WERI-Rb-1 (cell line): ENCODE measurements around the gene CXCR4.

ENCODE experiments used
- DNase-seq: peaks from one replicate; pipeline ENCODE4 v3.0.0-alpha.2; 2020
- H3K27ac ChIP-seq: fragments of 250-450 bp; sonication (Bioruptor Pico); 2 replicates; pipeline ENCODE4 v1.5.1; 2020; ENCODE audit warnings: mild to moderate bottlenecking, moderate library complexity
- H3K27me3 ChIP-seq: fragments of 250-450 bp; sonication (Bioruptor Pico); 2 replicates; pipeline ENCODE4 v1.5.1; 2021; ENCODE audit warnings: mild to moderate bottlenecking, low read depth, moderate library complexity; ENCODE audit not compliant: insufficient read depth, severe bottlenecking
- H3K36me3 ChIP-seq: fragments of 250-450 bp; sonication (Bioruptor Pico); 2 replicates; pipeline ENCODE4 v1.5.1; 2020; ENCODE audit warnings: mild to moderate bottlenecking, moderate library complexity
- H3K4me3 ChIP-seq: 2 replicates; pipeline ENCODE4 v1.5.1; 2011; ENCODE audit warnings: low read depth, mild to moderate bottlenecking, control low read depth, low read length
- H3K9me3 ChIP-seq: fragments of 250-450 bp; sonication (Bioruptor Pico); 2 replicates; pipeline ENCODE4 v1.5.1; 2021; ENCODE audit warnings: mild to moderate bottlenecking, moderate library complexity; ENCODE audit not compliant: severe bottlenecking
- TF ChIP-seq, protein P1 (sequence below): IDR thresholded peaks from 2 replicates; pipeline ENCODE4 v1.5.1; 2011; ENCODE audit warnings: low read depth, mild to moderate bottlenecking, control low read depth, inconsistent platforms, low read length

CXCR4 gene

GRCh38 chr2:136127356-136127755 is 9.4 kb upstream of the CXCR4 start:
- Histone ChIP-seq H3K27me3 (no peaks in the 10 kb centered on the region), H3K27ac (no peak overlapping the region), H3K4me3 (no peak overlapping the region), H3K9me3 (no peaks in the 10 kb centered on the region), H3K36me3 (no peaks in the 10 kb centered on the region)
- DNase-seq: no peak
- TF ChIP-seq, protein P1, sequence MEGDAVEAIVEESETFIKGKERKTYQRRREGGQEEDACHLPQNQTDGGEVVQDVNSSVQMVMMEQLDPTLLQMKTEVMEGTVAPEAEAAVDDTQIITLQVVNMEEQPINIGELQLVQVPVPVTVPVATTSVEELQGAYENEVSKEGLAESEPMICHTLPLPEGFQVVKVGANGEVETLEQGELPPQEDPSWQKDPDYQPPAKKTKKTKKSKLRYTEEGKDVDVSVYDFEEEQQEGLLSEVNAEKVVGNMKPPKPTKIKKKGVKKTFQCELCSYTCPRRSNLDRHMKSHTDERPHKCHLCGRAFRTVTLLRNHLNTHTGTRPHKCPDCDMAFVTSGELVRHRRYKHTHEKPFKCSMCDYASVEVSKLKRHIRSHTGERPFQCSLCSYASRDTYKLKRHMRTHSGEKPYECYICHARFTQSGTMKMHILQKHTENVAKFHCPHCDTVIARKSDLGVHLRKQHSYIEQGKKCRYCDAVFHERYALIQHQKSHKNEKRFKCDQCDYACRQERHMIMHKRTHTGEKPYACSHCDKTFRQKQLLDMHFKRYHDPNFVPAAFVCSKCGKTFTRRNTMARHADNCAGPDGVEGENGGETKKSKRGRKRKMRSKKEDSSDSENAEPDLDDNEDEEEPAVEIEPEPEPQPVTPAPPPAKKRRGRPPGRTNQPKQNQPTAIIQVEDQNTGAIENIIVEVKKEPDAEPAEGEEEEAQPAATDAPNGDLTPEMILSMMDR: no peak

- Histone ChIP-seq H3K4me3 (peak overlapping the region; percentile 34; the same call in 1 of the 2 replicates), H3K27ac (no peak overlapping the region), H3K9me3 (no peaks in the 10 kb centered on the region), H3K36me3 (no peaks in the 10 kb centered on the region), H3K27me3 (no peaks in the 10 kb centered on the region)
- TF ChIP-seq, protein P1: no peak
- no peak for DNase-seq
These were observed 8.5 kb upstream of the CXCR4 start for GRCh38 chr2:136126421-136126926.

GRCh38 chr2:136126021-136126420 is 8.1 kb upstream of the CXCR4 start:
- TF ChIP-seq, protein P1: no peak
- Histone ChIP-seq H3K9me3 (no peaks in the 10 kb centered on the region), H3K4me3 (peak overlapping the region; percentile 34), H3K27me3 (no peaks in the 10 kb centered on the region), H3K36me3 (no peaks in the 10 kb centered on the region), H3K27ac (no peak overlapping the region)
- DNase-seq: peak; percentile 23

DNA sequence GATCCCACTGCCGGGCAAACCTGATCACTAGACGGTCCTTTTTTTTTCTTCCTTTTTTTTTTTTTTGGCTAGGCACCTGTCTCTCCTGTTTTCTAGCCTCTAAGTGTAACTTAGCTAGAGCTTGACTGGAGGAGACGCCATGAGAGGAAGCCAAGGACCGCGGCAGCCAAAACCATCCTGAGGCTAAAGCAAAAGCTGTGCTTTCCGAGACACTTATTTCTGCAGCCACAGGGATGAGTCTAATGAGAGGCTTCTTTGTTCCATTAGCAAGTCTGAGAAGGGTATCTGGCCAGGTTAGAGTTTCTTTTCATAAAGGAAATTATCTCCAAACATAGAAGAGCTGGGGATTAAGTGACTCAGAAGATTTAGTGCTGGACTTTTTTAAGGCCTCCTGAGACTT is 7.3 kb upstream of the CXCR4 start:
- no peak for DNase-seq
- no peak overlapping the region for H3K4me3 ChIP-seq
- H3K9me3 ChIP-seq: no peaks in the 10 kb centered on the region
- H3K27me3 ChIP-seq: no peaks in the 10 kb centered on the region
- no peaks in the 10 kb centered on the region for H3K36me3 ChIP-seq
- H3K27ac ChIP-seq: no peak overlapping the region
- TF ChIP-seq, protein P1: no peak

DNA sequence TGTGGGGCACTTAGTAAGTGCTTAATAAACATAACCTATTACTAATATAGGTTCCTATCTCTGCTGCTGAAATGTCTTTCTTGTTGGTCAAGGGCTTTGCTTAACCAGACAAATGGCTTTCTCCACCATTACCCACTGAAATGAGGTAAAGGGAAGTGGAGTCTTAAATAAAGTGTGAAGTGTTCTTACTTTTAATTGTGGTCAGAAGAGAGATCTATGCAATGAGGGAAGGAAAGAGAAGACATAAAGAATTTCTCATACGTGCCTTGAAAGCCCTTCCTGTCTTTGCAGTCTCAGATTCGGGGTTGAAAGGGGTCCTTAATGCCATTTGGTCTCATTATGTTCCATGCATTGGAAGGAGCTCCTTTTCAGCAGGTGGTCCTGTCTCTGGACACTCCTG is 6.9 kb upstream of the CXCR4 start:
- Histone ChIP-seq H3K36me3 (no peaks in the 10 kb centered on the region), H3K27ac (no peak overlapping the region), H3K27me3 (no peaks in the 10 kb centered on the region), H3K4me3 (no peak overlapping the region), H3K9me3 (no peaks in the 10 kb centered on the region)
- TF ChIP-seq, protein P1: no peak
- no peak for DNase-seq

GRCh38 chr2:136122661-136123060 is 4.7 kb upstream of the CXCR4 start:
- no peaks in the 10 kb centered on the region for H3K36me3 ChIP-seq
- H3K27me3 ChIP-seq: no peaks in the 10 kb centered on the region
- no peaks in the 10 kb centered on the region for H3K9me3 ChIP-seq
- H3K4me3 ChIP-seq: no peak overlapping the region
- H3K27ac ChIP-seq: no peak overlapping the region
- TF ChIP-seq, protein P1: no peak
- no peak for DNase-seq
